OCI-M2 (cell line): ENCODE measurements around the gene TIAL1.
"Not testable (repeated sequence)": the region's sequence is repeated elsewhere in the genome, so short reads cannot be mapped to it uniquely, and the experiment has no call there.

ENCODE experiments used
- DNase-seq: peaks from one replicate; lab custom pipeline; 2025; ENCODE audit not compliant: unreplicated experiment; lab: John Stamatoyannopoulos, UW

The TIAL1 gene

GRCh38 chr10:119596537-119597404 is at the start of gene TIAL1:
Gene TIAL1, minus strand, starts transcription at chr10:119596964. Its CDS starts 499 bp downstream, at chr10:119596465.
- DNase-seq, result peak; percentile 88

- no peak for DNase-seq
Observed at GRCh38 chr10:119644994-119645393, 48.2 kb upstream of the TIAL1 start.

GRCh38 chr10:119644205-119644814 is 47.5 kb upstream of the TIAL1 start:
- no peak for DNase-seq

- no peak for DNase-seq
Observed at GRCh38 chr10:119643306-119644204, 46.8 kb upstream of the TIAL1 start.

- no peak for DNase-seq
Observed at GRCh38 chr10:119642556-119643111, 45.9 kb upstream of the TIAL1 start.

GRCh38 chr10:119640875-119641526 is 44.2 kb upstream of the TIAL1 start:
- DNase-seq, result no peak

- no peak for DNase-seq
Observed at GRCh38 chr10:119640384-119640783, 43.6 kb upstream of the TIAL1 start.

- DNase-seq, result no peak
Observed at GRCh38 chr10:119638982-119639381, 42.2 kb upstream of the TIAL1 start.

- DNase-seq, result no peak
Observed at GRCh38 chr10:119637631-119638030, 40.9 kb upstream of the TIAL1 start.

- DNase-seq, result no peak
Observed at GRCh38 chr10:119634219-119634544, 37.4 kb upstream of the TIAL1 start.

- DNase-seq, result no peak
Observed at GRCh38 chr10:119633538-119634218, 36.9 kb upstream of the TIAL1 start.

- no peak for DNase-seq
Observed at GRCh38 chr10:119630300-119630699, 33.5 kb upstream of the TIAL1 start.

- no peak for DNase-seq
Observed at GRCh38 chr10:119625570-119626280, 29.0 kb upstream of the TIAL1 start.

GRCh38 chr10:119621078-119621384 is 24.3 kb upstream of the TIAL1 start:
- DNase-seq, result no peak

- DNase-seq, result no peak
Observed at GRCh38 chr10:119620241-119621077, 23.7 kb upstream of the TIAL1 start.

GRCh38 chr10:119619811-119620210 is 23.0 kb upstream of the TIAL1 start:
- not testable (repeated sequence) for DNase-seq

GRCh38 chr10:119619215-119619614 is 22.5 kb upstream of the TIAL1 start:
- DNase-seq, result no peak

GRCh38 chr10:119616882-119617570 is 20.3 kb upstream of the TIAL1 start:
- no peak for DNase-seq
